NCI-H2196 treated with DMSO at 0.1 percent for 48 hours (cell line): ENCODE measurements around the gene CIB1.

Experiments
- DNase-seq: peaks from one replicate; lab custom pipeline; 2025; ENCODE audit not compliant: unreplicated experiment; lab: John Stamatoyannopoulos, UW

Gene CIB1

DNA sequence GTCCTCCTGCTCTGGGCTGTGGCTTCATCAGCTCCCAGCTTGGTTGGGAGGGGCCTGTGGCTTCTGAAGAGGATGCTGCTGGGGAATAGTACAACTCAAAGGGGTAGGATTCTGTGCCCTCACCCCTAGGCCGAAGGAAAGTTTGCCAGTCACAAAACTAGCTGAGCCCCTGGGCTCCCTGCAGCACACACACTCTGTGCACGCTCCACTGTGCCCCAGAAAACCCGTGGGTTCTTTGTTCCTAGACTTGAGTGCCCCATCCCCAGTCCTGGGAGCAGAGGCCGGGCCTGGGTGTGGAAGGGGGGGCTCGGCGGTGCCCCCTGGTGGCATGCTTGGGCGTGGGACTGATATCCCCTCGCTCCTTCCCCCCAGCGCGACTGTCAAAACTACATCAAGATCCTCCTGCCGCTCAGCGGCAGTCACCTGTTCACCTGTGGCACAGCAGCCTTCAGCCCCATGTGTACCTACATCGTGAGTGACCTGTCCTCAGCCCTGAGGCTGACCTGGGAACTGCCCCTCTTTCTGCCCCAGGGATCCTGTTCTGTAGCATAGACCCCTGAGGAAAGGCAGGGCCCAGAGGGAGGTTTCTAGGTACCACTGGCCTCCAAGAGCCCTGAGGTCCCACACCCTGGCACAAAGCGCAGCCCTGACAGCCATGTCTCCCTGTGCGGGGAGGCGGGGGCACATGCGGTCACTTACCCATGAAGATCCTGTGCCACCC is 14.2 kb downstream of the CIB1 start:
- no peak for DNase-seq

DNA sequence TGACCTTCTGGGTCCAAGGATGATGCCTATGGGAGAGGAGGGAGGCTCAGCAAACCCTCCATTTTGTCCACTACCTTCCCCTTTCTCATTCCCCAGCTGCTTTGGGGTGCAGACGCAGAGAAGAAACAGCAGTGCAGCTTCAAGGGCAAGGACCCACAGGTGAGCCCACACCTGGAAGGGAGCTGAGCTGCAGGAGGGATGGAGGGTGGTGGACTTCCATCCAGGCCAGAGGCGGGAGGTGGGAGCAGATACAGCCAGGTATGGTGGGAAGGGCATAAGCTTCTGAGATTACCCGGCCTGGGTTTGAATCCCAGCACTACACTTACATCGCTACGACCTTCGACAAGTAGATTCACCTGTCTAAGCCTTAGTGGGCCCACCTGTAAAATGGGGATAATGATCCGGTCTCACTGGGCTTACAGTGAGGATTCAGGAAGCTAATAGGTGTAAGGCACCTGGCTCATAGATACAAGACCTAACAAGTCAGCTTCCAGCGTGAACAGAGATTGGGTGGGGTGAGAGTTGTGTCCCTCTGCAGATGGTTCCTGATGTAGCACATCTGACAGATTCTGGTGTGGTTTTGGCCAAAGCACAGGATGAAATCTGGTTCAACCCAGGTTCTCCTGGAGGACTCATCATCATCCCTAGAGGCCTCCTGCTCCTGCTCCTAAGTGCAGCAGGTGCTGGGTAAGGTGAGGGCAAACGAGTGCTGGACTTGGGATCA is 15.9 kb downstream of the CIB1 start:
- DNase-seq, result no peak

DNA sequence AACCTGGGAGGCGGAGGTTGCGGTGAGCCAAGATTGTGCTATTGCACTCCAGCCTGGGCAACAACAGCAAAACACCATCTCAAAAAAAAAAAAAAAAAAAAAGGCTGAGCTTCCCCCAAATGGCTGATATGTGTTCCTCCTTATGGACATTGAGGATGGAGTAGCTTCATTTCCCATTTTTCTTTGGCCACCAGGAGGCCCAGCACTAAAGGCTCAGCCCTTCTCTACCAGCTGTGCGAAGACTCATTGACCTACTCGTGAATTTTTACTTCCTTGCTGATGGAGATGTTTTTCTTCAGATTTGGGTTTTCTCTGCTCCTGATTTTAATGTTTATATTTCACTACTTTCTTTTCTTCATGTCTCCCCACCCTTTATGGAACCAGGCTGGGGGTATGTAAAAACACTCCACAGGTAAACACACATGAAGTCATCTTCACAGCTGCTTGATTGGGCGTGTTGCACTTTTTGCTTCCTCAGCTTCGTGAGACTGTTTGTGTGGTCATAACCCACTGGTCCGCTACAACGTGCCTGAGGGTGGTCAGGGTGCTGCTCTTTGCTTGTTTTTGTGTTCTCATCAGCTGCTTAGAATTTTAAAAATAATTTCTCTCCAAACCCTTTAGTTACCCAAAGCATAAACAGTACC is 19.1 kb downstream of the CIB1 start:
- no peak for DNase-seq

DNA sequence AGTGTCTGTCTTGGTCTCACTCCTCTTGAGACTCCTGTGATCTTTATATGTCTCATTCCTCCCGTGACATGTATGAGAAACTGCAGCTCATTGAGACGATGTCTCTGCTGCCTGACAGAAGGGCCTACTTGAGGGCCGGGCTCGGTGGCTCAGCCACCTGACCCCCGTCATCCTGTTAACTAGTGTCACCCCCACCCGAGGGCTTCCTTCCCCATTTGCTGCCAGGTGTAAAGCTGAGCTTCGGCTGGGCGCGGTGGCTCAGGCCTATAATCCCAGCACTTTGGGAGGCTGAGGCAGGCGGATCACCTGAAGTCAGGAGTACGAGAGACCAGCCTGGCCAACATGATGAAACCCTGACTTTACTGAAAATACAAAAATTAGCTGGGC is 19.9 kb downstream of the CIB1 start:
- DNase-seq, result no peak

DNA sequence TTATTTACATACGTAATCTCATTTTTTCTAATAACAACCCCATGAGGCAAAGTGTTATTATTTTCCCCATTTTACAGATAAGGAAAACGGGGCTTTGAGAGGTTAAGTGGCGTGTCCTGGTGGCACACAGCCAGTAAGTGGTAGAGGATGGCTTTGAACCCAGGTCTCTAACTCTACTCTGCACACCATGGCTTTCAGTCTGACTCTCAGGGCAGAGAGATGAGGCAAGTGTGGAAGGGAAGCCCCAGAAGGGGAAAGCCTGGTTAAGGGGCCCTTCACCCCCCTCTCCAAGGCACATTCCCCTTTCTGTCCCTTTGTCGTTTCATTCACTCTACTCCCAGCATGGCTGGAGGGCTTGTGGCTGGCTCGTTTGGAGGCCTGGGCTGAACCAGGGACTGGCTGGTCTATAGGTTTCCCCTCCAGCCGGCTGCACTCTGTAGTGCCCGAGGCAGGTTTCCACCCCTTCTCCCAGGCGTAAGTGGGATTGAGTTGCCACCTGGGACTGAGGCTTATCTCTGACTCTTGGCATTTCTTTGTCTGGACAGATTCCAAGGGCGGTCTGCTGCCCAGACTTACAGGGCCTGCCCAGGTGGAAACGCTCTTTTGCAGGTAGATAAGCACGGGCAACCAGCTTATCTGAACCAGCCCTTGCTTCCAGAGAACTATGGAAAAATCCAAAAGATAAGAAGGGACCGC is 20.5 kb downstream of the CIB1 start:
- DNase-seq, result no peak

- no peak for DNase-seq
Observed at GRCh38 chr15:90212221-90213098, 21.3 kb downstream of the CIB1 start.

GRCh38 chr15:90211440-90212143 is 22.1 kb downstream of the CIB1 start:
- DNase-seq, result no peak

DNA sequence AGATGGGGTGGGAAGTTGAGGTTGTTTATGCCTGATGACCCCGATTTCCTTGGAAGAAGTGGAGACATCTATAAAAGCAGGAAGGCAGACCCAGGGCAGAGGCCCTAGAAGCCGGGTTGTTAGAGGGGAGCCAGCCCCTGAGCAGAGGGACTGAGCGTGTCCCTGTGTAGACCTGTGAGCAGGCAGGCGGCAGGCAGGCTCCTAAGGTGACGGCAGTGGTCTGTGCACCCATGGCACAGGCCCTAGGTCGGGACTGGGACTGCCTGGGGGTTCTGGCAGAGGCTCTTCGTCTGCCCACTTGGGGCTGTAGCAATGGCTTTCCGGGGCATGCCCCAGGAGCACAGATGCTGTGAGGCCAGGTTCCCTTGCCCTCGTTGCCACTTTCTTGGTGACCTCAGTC is 22.7 kb downstream of the CIB1 start:
- no peak for DNase-seq

DNA sequence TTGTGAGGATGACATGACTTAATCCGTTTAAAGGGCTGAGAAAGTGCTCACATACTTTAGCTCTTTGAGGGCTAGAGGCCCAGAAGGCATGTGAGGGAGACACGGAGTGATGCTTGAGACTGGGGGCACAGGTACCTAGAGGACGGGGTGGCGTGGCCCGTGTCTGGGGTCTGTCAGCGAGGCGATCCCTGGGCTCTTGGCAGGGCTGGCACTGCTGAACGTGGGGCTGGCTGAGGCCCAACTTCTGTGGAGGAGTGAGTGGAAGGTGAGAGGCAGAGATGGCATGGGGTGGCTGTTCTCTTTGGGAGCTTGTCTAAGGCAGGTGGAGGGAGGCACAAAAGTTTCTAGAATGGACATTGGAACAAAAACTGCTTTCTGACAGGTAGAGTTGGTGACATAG is 23.1 kb downstream of the CIB1 start:
- no peak for DNase-seq

DNA sequence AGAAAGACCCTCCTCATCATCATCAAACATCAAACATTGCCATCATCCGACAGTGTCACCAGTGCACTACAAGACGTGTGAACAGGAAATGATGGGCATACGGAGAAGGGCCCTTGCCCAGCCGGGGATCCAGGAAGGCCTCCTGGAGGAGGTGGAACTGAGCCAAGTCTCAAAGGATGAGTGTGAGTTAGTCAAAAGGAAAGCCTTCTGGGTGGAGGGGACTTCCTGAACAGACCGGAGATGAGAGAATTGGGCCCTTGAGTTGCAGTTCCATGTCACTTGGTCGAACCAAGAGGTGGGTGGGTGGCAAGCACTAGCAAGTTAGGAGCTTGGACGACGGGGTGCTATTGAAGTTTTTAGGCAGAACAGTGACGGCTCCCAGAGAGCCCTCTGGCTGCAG is 24.1 kb downstream of the CIB1 start:
- DNase-seq, result no peak

DNA sequence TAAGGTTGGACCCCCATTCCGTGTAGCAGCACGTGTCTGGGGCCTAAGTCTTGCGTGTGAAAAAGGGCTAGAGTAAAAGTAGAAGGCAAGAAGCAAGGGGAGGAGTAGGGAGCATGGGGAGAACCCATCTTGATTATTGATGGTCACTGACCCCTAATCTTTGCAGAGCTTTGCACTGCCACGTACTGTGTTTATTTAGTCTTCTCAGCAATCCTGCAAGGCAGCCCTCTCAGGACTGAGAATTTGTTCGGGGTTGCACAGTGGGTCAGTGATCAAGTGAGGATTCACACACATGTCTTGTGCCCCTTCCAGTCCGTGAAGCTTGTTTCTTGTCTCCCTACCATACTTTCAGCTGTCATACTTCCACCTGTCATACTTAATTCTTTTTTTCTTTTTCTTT is 25.4 kb downstream of the CIB1 start:
- DNase-seq, result no peak

DNA sequence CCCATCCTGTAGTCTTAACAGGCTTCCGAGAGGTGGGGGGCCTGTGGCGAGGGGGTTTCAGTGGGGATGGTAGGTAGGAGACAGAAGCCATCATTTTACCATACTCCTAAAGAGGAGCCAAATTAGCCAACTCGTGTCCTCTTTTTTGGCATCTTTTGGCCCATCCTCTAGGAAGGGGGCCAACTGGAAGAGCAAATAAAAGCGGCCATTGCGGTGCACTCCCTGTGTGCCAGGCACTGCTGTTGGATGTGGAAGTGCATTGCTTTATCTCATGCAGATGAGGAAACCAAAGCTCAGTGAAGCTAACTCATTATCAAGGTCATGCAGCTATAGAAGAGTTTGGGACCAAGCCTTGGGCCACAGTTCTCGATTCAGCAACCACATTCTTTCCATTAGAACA is 26.5 kb downstream of the CIB1 start:
- no peak for DNase-seq

DNA sequence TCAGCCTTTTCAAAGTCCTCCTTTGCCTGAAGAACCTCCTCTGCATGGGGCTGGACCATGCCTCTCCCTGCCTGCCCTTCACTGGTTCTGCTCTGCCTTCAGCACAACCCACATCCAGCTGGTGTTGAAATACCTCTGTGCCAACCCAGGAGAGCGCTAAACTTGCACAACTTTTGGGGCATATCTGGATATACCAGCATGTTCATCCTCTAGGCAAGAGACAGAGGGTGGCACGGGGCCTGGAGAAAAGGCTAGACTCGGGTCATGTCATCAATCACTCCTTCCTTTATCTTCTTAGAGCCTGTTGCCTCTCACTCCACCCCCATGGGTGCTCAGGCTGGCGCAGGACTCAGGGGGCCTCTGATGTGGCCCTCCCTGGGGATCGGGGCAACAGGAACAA is 27.9 kb downstream of the CIB1 start:
- no peak for DNase-seq

DNA sequence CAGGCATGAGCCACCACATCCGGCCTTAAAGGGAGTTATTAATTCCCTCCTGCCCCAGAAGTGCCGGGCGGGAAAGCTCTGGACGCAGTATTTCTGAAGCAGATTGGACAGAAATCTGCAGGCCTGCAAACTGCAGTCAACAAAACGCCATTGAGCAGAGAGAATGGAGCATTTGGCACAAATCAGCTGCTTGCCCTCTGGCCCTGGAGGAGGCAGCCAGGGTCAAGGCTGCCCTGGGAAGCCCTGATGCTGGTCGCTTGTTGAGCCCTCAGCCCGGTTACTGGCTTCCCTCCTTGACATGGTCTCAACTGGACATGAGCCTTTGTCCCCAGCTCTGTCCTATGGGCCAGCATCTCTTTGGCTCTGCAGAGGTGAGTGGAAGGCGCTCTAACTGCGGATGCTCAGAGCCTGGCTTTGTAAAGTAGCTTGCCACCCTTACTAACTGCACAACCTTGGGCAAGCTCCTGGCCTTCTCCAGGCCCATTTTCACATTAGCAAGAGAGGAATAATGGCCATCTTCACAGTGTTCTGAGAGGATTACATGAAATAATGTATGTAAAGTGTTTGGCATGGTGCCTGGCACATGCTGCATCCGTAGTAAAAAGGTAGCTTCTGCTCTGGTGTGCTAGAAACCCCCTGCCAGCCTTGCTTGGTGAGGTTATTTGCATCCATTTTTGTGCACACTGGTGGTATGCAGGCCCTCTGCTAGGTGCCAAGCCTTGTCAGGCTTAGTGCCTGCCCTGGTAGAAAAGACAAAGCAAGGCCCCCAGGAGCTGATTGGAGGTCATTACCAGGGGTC is 28.5 kb downstream of the CIB1 start:
- no peak for DNase-seq

DNA sequence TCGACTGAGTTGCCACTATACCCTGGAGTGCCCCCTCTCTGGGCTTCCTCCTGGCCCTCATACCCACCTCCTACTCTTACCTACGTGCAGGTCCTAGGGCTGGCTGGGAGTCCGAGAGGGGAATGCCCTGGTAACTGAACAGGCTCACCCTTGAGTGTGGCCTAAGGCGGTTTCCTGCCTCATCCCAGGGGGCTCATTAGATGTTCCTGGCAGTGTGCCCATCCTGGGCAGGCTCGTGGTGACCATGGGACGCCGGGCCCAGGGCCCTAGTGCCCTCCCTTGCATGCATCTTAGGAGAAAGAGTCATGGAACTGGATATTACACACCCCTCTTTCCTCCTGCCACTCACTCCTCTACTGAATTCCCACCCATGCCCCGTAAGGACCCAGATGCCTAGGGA is 29.8 kb downstream of the CIB1 start:
- no peak for DNase-seq

DNA sequence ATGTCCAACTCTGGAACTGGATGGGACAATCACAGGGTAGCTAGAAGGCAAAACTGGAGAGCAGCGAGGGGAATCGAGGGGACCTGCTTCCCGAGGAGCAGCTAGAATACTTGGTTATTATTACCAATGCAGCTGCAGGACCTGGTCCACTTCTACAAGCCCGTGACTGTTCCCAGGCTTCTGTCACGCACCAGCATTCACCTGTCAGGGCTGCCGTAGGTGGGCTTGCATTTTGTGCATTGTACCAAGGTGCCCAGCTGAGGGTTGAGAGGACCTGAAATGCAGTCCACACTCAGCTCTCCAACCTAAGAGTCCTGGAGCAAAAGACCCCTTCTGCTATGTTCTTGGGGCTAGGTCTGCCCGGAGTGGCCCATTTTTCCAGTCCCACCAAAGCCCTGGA is 30.3 kb downstream of the CIB1 start:
- DNase-seq, result no peak

- no peak for DNase-seq
Observed at GRCh38 chr15:90202929-90203328, 30.8 kb downstream of the CIB1 start.

- no peak for DNase-seq
Observed at GRCh38 chr15:90201944-90202375, 31.8 kb downstream of the CIB1 start.
